Common myeloid progenitor, CD34-positive (primary cell): Measurements from ENCODE around the gene INHA.

ENCODE experiments used
- CTCF ChIA-PET: fragments of 350-600 bp; sonication (Branson Sonifier 250); formaldehyde crosslinking; loops from one replicate; lab custom pipeline; 2021; ENCODE audit warnings: antibody characterized with exemption; lab: Charles Lee
- POLR2A ChIA-PET: fragments of 350-600 bp; sonication (Branson Sonifier 250); formaldehyde crosslinking; loops from one replicate; lab custom pipeline; 2021; ENCODE audit warnings: antibody characterized with exemption; lab: Charles Lee
- DNase-seq, 3 donors: peaks; one replicate each; pipeline versions ENCODE4 v3.0.0 to v3.0.0-alpha.2; 2013
- H3K27ac ChIP-seq, 2 experiments: 1 replicate in 1 of 2; 2 replicates in 1 of 2; pipeline ENCODE4 v1.7.0; 2013; ENCODE audit warnings: inconsistent platforms in 2 of 2, low read length in 2 of 2, mild to moderate bottlenecking in 2 of 2, low read depth in 1 of 2, moderate library complexity in 1 of 2; ENCODE audit not compliant: severe bottlenecking in 2 of 2, insufficient read depth in 1 of 2, poor library complexity in 1 of 2
- H3K27me3 ChIP-seq, 5 experiments: replicated peaks in 2 of 5; 1 replicate in 3 of 5; 2 replicates in 2 of 5; pipeline versions ENCODE4 v1.6.1 to v1.7.0; 2013; ENCODE audit warnings: low read length in 4 of 5, mild to moderate bottlenecking in 2 of 5, moderate library complexity in 2 of 5, inconsistent platforms in 1 of 5; ENCODE audit not compliant: insufficient read depth in 5 of 5, control insufficient read depth in 4 of 5
- H3K36me3 ChIP-seq, 4 experiments: 1 replicate in 2 of 4; 2 replicates in 2 of 4; pipeline versions ENCODE4 v1.6.1 to v1.7.0; 2013; ENCODE audit warnings: low read length in 3 of 4, control low read depth in 1 of 4, mild to moderate bottlenecking in 1 of 4; ENCODE audit not compliant: control insufficient read depth in 4 of 4, insufficient read depth in 4 of 4
- H3K4me1 ChIP-seq, 4 experiments: 1 replicate in 3 of 4; 2 replicates in 1 of 4; pipeline versions ENCODE4 v1.6.1 to v1.7.1; 2013; ENCODE audit warnings: low read length in 3 of 4, mild to moderate bottlenecking in 3 of 4, control low read depth in 1 of 4, inconsistent platforms in 1 of 4, moderate library complexity in 1 of 4; ENCODE audit not compliant: control insufficient read depth in 4 of 4, insufficient read depth in 4 of 4; ENCODE audit errors: control extremely low read depth in 1 of 4
- H3K4me3 ChIP-seq, 7 experiments: 1 replicate in 4 of 7; 2 replicates in 3 of 7; pipeline versions ENCODE4 v1.5.1 to v1.7.0; 2013; ENCODE audit warnings: mild to moderate bottlenecking in 7 of 7, low read length in 6 of 7, moderate library complexity in 6 of 7, inconsistent platforms in 2 of 7, low read depth in 2 of 7, control low read depth in 1 of 7; ENCODE audit not compliant: insufficient read depth in 4 of 7, control insufficient read depth in 1 of 7; ENCODE audit errors: extremely low read depth in 1 of 7
- H3K9me3 ChIP-seq, 5 experiments: 1 replicate in 4 of 5; 2 replicates in 1 of 5; pipeline versions ENCODE4 v1.6.1 to v1.7.1; 2013; ENCODE audit warnings: low read length in 4 of 5, mild to moderate bottlenecking in 2 of 5, inconsistent platforms in 1 of 5, low read depth in 1 of 5, moderate library complexity in 1 of 5; ENCODE audit not compliant: control insufficient read depth in 4 of 5, insufficient read depth in 2 of 5; ENCODE audit errors: control extremely low read depth in 1 of 5
- WGBS: methylation state at CpG from one replicate; pipeline ENCODE4 v1.1.5; 2013; ENCODE audit not compliant: insufficient coverage; 5-methylcytosine and 5-hydroxymethylcytosine counted together

The INHA gene

GRCh38 chr2:219559156-219559915, 12.8 kb upstream of the INHA start:
- ChIA-PET POLR2A (no interaction called here), CTCF (interaction anchor here (0.5 to 14.3 kb wide), 19 partner anchors 9 to 482 kb away, joined by 3 to 117 read pairs (median 6); partner anchors contain the start of genes CHPF, OBSL1, STK11IP and TMEM198)
- no peak for DNase-seq

GRCh38 chr2:219560037-219560892, 11.8 kb upstream of the INHA start:
- H3K4me3 ChIP-seq, result no peak overlapping the region
- ChIA-PET POLR2A (interaction anchor here (1.0 kb wide), 1 partner anchor 11 kb away, joined by 3 read pairs; the partner anchor contains the start of gene OBSL1), CTCF (interaction anchor here (0.5 to 14.3 kb wide), 26 partner anchors 8 to 483 kb away, joined by 3 to 117 read pairs (median 5); partner anchors contain the start of genes CHPF, OBSL1, STK11IP and TMEM198)
- H3K9me3 ChIP-seq, result no peaks in the 10 kb centered on the region
- no peaks in the 10 kb centered on the region for H3K27me3 ChIP-seq
- peaks cover 0 to 23% (median 11%) of the 10 kb centered on the region in 4 experiments for H3K36me3 ChIP-seq
- peak in 1 of 3 donors; percentile 26 for DNase-seq
- WGBS, result 61% methylated on average over 5 of the region's 8 CpGs
- no peak overlapping the region for H3K27ac ChIP-seq
- no peaks in the 10 kb centered on the region for H3K4me1 ChIP-seq

More at GRCh38 chr2:219559156-219559915, 12.8 kb upstream of the INHA start:
- peaks cover 0 to 19% (median 11%) of the 10 kb centered on the region in 4 experiments for H3K36me3 ChIP-seq
- H3K9me3 ChIP-seq, result no peaks in the 10 kb centered on the region
- H3K4me1 ChIP-seq, result no peaks in the 10 kb centered on the region
- no peak overlapping the region for H3K4me3 ChIP-seq
- H3K27ac ChIP-seq, result no peak overlapping the region
- WGBS, result 95% methylated on average over 10 of the region's 20 CpGs
- H3K27me3 ChIP-seq, result no peaks in the 10 kb centered on the region

- Histone ChIP-seq H3K4me3 (no peak overlapping the region), H3K4me1 (no peaks in the 10 kb centered on the region), H3K9me3 (no peaks in the 10 kb centered on the region), H3K27ac (no peak overlapping the region), H3K27me3 (no peaks in the 10 kb centered on the region), H3K36me3 (peaks cover 0 to 27% (median 14%) of the 10 kb centered on the region in 4 experiments)
- DNase-seq, result no peak
- POLR2A ChIA-PET, result interaction anchor here (1.0 kb wide), 1 partner anchor 10 kb away, joined by 3 read pairs; the partner anchor contains the start of gene OBSL1
- CTCF ChIA-PET, result interaction anchor here (0.6 to 14.3 kb wide), 19 partner anchors 10 to 169 kb away, joined by 3 to 117 read pairs (median 7); partner anchors contain the start of genes CHPF, OBSL1, STK11IP and TMEM198
- WGBS, result 100% methylated on average over 1 of the region's 3 CpGs
These were observed 11.3 kb upstream of the INHA start for GRCh38 chr2:219560893-219561178.

GRCh38 chr2:219561179-219562048, 10.7 kb upstream of the INHA start:
- Histone ChIP-seq H3K4me3 (no peak overlapping the region), H3K27ac (no peak overlapping the region), H3K36me3 (peaks cover 0 to 26% (median 14%) of the 10 kb centered on the region in 4 experiments), H3K4me1 (no peaks in the 10 kb centered on the region), H3K27me3 (no peaks in the 10 kb centered on the region), H3K9me3 (no peaks in the 10 kb centered on the region)
- no peak for DNase-seq
- 98% methylated on average over 21 of the region's 24 CpGs for WGBS
- CTCF ChIA-PET, result interaction anchor here (0.7 to 14.3 kb wide), 15 partner anchors 10 to 158 kb away, joined by 3 to 117 read pairs (median 8); partner anchors contain the start of genes CHPF, OBSL1, STK11IP and TMEM198
- POLR2A ChIA-PET, result interaction anchor here (0.6 kb wide), 1 partner anchor 566 kb away, joined by 4 read pairs; no protein-coding TSS in a partner anchor

DNA sequence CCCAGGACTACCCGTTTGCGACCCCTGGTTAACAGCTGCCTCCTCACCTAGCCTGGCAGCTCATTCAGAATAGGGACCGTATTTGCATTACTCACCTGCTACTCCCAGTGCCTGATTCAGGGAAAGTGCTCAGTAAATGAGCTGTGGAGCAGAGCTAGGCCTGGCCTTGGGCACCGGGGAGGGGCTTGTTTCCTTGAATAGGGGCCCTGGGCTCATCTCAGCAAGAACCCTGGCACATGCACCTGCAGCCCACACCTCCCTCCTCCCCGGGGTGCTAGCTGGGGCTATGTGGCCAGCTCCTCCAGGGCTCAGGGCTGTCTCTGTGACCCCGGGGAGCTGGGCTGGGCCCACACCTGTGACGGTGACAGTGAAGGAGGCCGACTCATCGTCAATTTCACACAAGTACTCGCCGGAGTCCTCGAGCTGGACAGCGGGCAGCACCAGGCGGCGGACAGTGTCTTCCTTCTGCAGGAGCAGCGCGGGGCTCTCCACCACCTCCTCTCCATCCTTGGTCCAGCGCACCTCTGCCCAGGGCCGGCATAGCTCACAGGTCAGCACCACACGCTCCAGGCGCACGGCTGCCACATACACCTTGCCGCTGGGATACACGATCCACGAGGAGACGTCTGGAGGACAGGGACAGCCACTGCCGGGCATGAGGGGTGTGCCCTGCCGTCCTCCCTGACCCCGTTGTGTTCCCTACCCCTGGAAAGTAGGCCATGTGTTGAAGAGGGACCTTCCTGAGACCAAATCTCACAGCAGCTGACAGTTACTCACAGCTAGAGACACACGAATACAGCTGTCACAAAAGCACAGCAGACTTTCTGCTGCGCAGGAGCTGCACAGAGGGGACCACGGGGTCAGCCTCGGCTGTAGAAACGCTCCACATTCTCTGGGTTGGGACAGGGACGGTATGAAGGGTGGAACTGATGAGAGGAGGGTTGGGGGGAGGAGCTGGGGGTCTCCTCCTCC, 9.8 kb upstream of the INHA start:
- ChIA-PET POLR2A (no interaction called here), CTCF (interaction anchor here (0.8 to 14.3 kb wide), 8 partner anchors 9 to 159 kb away, joined by 3 to 117 read pairs (median 21); partner anchors contain the start of genes CHPF, OBSL1, STK11IP and TMEM198)
- H3K36me3 ChIP-seq, result peaks cover 0 to 33% (median 17%) of the 10 kb centered on the region in 4 experiments
- 96% methylated on average over 31 of the region's 35 CpGs for WGBS
- H3K27me3 ChIP-seq, result no peaks in the 10 kb centered on the region
- no peak for DNase-seq
- no peaks in the 10 kb centered on the region for H3K4me1 ChIP-seq
- no peaks in the 10 kb centered on the region for H3K9me3 ChIP-seq
- no peak overlapping the region for H3K27ac ChIP-seq
- H3K4me3 ChIP-seq, result no peak overlapping the region
